ENCODE results near the gene SCYL2. TPM values are rescaled to one million over a fixed set of nuclear protein-coding genes. Genes with fewer than 3 reads are reported as not detected.

SCYL2 gene
- total RNA-seq, 5 donors from 2014 or later (not counting 1 experiment from before 2014, with no cell fraction given) = 33.1 to 43.4 (median 36.7) TPM

DNA sequence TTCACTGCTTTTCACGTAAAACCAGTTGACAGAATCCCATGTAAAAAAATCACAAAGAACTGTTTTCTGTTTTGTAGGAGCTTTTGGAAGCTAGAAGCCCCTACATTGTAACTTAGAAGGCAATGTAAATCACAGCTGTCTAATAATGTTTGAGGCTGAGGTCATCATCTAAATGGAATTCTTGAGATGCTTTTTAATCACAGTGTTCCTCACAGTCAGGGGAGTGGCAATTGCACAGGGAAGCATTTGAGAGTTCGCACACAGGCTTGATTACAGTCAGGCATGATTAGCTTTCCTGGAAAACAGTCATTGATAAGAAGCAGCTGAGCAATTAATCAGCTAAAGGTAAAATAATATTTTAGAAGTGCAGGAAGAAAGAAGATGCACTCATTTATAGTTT lies 92.8 kb downstream of the SCYL2 start:
- Histone ChIP-seq H3K9me3 (no peaks in the 10 kb centered on the region), H3K4me1 (ENCODE audit: control insufficient read depth in 1 of 2, extremely low read depth in 1 of 2, insufficient read depth in 2 of 2, low read length in 2 of 2) (no peaks in the 10 kb centered on the region), H3K27ac (ENCODE audit: low read length) (no peak overlapping the region), H3K36me3 (ENCODE audit: control insufficient read depth in 2 of 2, extremely low read depth in 1 of 2, insufficient read depth in 1 of 2, low read length in 1 of 2) (no peaks in the 10 kb centered on the region), H3K4me3 (ENCODE audit: control insufficient read depth in 1 of 2, extremely low read depth in 1 of 2, low read length in 1 of 2) (no peak overlapping the region), H3K27me3 (replicated peaks in 1 of 2; ENCODE audit: control insufficient read depth in 2 of 2, extremely low read depth in 1 of 2, insufficient read depth in 2 of 2, low read length in 1 of 2) (peaks cover 0 to 14% of the 10 kb centered on the region in 2 experiments)
- Mint-ChIP-seq H3K4me3 (no peak overlapping the region), H3K36me3 (no peaks in the 10 kb centered on the region), H3K9me3 (no peaks in the 10 kb centered on the region), H3K27ac (no peak overlapping the region), H3K27me3 (peaks cover 33 to 46% of the 10 kb centered on the region in 2 donors), H3K4me1 (no peaks in the 10 kb centered on the region)
- no CpG with 5 or more reads among the region's 2 CpGs for WGBS (ENCODE audit: insufficient coverage)
- no peak for ATAC-seq (replicated peaks in 1 of 4)
- no peak for DNase-seq
- ChIA-PET CTCF (no interaction called here), POLR2A (no interaction called here)

DNA sequence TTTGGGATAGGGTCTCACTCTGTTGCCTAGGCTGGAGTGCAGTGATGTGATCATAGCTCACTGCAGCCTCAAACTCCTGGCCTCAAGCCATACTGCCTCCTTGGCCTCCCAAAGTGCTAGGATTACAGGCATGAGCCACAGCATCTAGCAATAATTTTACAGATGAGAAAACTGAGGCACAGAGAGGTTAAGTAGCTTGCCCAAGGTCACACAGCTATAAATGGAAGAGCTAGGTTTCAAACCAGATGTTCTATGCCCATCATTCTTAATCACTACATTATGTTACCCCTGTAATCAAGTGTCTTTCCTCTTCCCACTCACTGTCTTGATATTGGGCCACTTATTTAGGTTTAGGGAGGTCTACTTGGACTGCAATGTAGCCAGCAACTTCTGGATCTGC lies 93.5 kb downstream of the SCYL2 start:
- Histone ChIP-seq H3K4me3 (ENCODE audit: control insufficient read depth in 1 of 2, extremely low read depth in 1 of 2, low read length in 1 of 2) (no peak overlapping the region), H3K27me3 (replicated peaks in 1 of 2; ENCODE audit: control insufficient read depth in 2 of 2, extremely low read depth in 1 of 2, insufficient read depth in 2 of 2, low read length in 1 of 2) (peaks cover 0 to 15% of the 10 kb centered on the region in 2 experiments), H3K4me1 (ENCODE audit: control insufficient read depth in 1 of 2, extremely low read depth in 1 of 2, insufficient read depth in 2 of 2, low read length in 2 of 2) (no peaks in the 10 kb centered on the region), H3K36me3 (ENCODE audit: control insufficient read depth in 2 of 2, extremely low read depth in 1 of 2, insufficient read depth in 1 of 2, low read length in 1 of 2) (no peaks in the 10 kb centered on the region), H3K9me3 (no peaks in the 10 kb centered on the region), H3K27ac (ENCODE audit: low read length) (no peak overlapping the region)
- Mint-ChIP-seq H3K27me3 (peaks cover 31 to 42% of the 10 kb centered on the region in 2 donors), H3K4me3 (no peak overlapping the region), H3K27ac (no peak overlapping the region), H3K36me3 (no peaks in the 10 kb centered on the region), H3K4me1 (no peaks in the 10 kb centered on the region), H3K9me3 (no peaks in the 10 kb centered on the region)
- ATAC-seq (replicated peaks in 1 of 4) (no peak), DNase-seq (no peak)
- CTCF ChIA-PET = no interaction called here
- POLR2A ChIA-PET = no interaction called here

- H3K9me3 ChIP-seq = no peaks in the 10 kb centered on the region
- no peak for DNase-seq
- CTCF ChIA-PET = no interaction called here
- no peak for ATAC-seq (replicated peaks in 1 of 4)
- peaks cover 0 to 8% of the 10 kb centered on the region in 2 experiments for H3K27me3 ChIP-seq (replicated peaks in 1 of 2; ENCODE audit: control insufficient read depth in 2 of 2, extremely low read depth in 1 of 2, insufficient read depth in 2 of 2, low read length in 1 of 2)
- Mint-ChIP-seq H3K9me3 (peaks cover 0 to under 1% (median 0%) of the 10 kb centered on the region in 3 donors), H3K27ac (no peak overlapping the region), H3K36me3 (no peaks in the 10 kb centered on the region), H3K27me3 (peaks cover 20 to 31% of the 10 kb centered on the region in 2 donors), H3K4me3 (no peak overlapping the region), H3K4me1 (no peaks in the 10 kb centered on the region)
- POLR2A ChIA-PET = interaction anchor here in 1 of 2 donors (0.5 kb wide), 1 partner anchor 156 kb away, joined by 3 read pairs; no protein-coding TSS in a partner anchor
- 79% methylated on average over 2 of the region's 4 CpGs for WGBS (ENCODE audit: insufficient coverage)
- H3K4me3 ChIP-seq (ENCODE audit: control insufficient read depth in 1 of 2, extremely low read depth in 1 of 2, low read length in 1 of 2) = no peak overlapping the region
- no peaks in the 10 kb centered on the region for H3K4me1 ChIP-seq (ENCODE audit: control insufficient read depth in 1 of 2, extremely low read depth in 1 of 2, insufficient read depth in 2 of 2, low read length in 2 of 2)
- no peaks in the 10 kb centered on the region for H3K36me3 ChIP-seq (ENCODE audit: control insufficient read depth in 2 of 2, extremely low read depth in 1 of 2, insufficient read depth in 1 of 2, low read length in 1 of 2)
- H3K27ac ChIP-seq (ENCODE audit: low read length) = no peak overlapping the region
These were observed 97.3 kb downstream of the SCYL2 start for GRCh38 chr12:100364324-100364723.

DNA sequence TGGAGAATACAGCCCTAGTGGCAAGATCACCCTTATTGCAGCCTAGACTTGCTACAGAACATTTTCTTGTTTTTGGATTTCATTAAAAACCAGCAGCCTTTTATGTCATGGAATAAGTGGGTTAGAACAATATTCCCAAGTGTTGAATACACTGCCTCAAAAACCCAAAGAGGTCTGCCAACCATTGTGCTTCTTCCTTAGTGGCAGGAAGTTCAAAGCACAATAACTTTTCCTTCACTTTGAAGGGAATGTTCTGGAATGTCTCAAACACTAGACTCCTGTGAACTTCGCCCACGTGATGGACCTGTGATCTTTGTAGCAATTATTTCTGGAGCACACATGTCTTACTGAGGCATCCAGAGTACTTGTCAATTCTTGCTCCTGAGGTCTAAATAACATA lies 98.4 kb downstream of the SCYL2 start:
- Mint-ChIP-seq H3K9me3 (peaks cover 0 to 5% (median 0%) of the 10 kb centered on the region in 3 donors), H3K27me3 (peaks cover 16 to 32% of the 10 kb centered on the region in 2 donors), H3K4me1 (no peaks in the 10 kb centered on the region), H3K27ac (no peak overlapping the region), H3K36me3 (no peaks in the 10 kb centered on the region), H3K4me3 (no peak overlapping the region)
- DNase-seq (no peak), ATAC-seq (replicated peaks in 1 of 4) (no peak)
- Histone ChIP-seq H3K27me3 (replicated peaks in 1 of 2; ENCODE audit: control insufficient read depth in 2 of 2, extremely low read depth in 1 of 2, insufficient read depth in 2 of 2, low read length in 1 of 2) (peaks cover 0 to 8% of the 10 kb centered on the region in 2 experiments), H3K27ac (ENCODE audit: low read length) (no peak overlapping the region), H3K36me3 (ENCODE audit: control insufficient read depth in 2 of 2, extremely low read depth in 1 of 2, insufficient read depth in 1 of 2, low read length in 1 of 2) (no peaks in the 10 kb centered on the region), H3K9me3 (no peaks in the 10 kb centered on the region), H3K4me3 (ENCODE audit: control insufficient read depth in 1 of 2, extremely low read depth in 1 of 2, low read length in 1 of 2) (no peak overlapping the region), H3K4me1 (ENCODE audit: control insufficient read depth in 1 of 2, extremely low read depth in 1 of 2, insufficient read depth in 2 of 2, low read length in 2 of 2) (no peaks in the 10 kb centered on the region)
- WGBS (ENCODE audit: insufficient coverage) = no CpG with 5 or more reads among the region's 2 CpGs
- ChIA-PET POLR2A (no interaction called here), CTCF (interaction anchor here in 1 of 2 donors (0.7 kb wide), 1 partner anchor 39 kb away, joined by 5 read pairs; no protein-coding TSS in a partner anchor)

DNA sequence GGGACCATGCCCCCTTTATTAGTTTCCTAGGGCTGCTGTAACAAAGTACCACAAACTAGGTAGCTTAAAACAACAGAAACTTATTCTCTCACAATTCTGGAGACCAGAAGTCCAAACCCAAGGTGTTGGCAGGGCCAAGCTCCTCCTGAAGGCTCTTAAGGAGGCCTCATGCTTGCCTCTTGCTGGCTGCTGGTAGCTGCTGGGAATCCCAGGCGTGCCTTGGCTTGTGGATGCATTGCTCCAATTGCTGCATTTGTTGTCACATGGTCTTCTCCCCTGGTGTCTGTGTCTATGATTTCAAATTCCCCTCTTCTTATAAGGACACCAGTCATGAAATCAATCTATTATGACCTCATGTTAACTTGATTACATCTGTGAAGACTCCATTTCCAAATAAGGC lies 101.1 kb downstream of the SCYL2 start:
- no peak for DNase-seq
- Mint-ChIP-seq H3K36me3 (no peaks in the 10 kb centered on the region), H3K4me3 (no peak overlapping the region), H3K27me3 (peaks cover 3 to 14% of the 10 kb centered on the region in 2 donors), H3K4me1 (no peaks in the 10 kb centered on the region), H3K9me3 (peaks cover 0 to 5% (median 0%) of the 10 kb centered on the region in 3 donors), H3K27ac (no peak overlapping the region)
- ChIA-PET CTCF (no interaction called here), POLR2A (interaction anchor here in 1 of 2 donors (0.5 kb wide), 1 partner anchor 39 kb away, joined by 3 read pairs; no protein-coding TSS in a partner anchor)
- peaks cover 0 to 4% of the 10 kb centered on the region in 2 experiments for H3K27me3 ChIP-seq (replicated peaks in 1 of 2; ENCODE audit: control insufficient read depth in 2 of 2, extremely low read depth in 1 of 2, insufficient read depth in 2 of 2, low read length in 1 of 2)
- no peak for ATAC-seq (replicated peaks in 1 of 4)
- H3K36me3 ChIP-seq (ENCODE audit: control insufficient read depth in 2 of 2, extremely low read depth in 1 of 2, insufficient read depth in 1 of 2, low read length in 1 of 2) = no peaks in the 10 kb centered on the region
- no peak overlapping the region for H3K4me3 ChIP-seq (ENCODE audit: control insufficient read depth in 1 of 2, extremely low read depth in 1 of 2, low read length in 1 of 2)
- WGBS (ENCODE audit: insufficient coverage) = no CpG with 5 or more reads among the region's 1 CpG
- no peak overlapping the region for H3K27ac ChIP-seq (ENCODE audit: low read length)
- H3K4me1 ChIP-seq (ENCODE audit: control insufficient read depth in 1 of 2, extremely low read depth in 1 of 2, insufficient read depth in 2 of 2, low read length in 2 of 2) = no peaks in the 10 kb centered on the region
- no peaks in the 10 kb centered on the region for H3K9me3 ChIP-seq

DNA sequence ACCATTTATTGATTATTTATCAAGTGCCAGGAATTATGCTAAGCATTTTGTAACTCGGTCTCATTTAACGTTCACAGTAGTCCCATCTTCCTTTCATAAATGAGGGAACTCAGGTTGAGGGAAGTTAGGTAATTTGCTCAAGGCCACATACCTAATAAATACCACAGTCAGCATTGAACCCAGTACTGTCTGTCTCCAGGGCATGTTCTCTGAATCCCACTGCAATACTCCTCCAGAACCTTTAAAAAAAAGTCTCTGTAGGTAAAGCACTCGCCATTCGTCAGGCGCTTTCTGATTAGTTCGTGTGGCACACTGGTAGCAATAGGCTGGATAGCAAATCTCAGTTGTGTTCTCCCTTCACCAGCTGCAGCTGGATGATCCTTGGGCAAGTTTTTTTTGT lies 104.2 kb downstream of the SCYL2 start:
- no peaks in the 10 kb centered on the region for H3K36me3 Mint-ChIP-seq
- Histone ChIP-seq H3K36me3 (ENCODE audit: control insufficient read depth in 2 of 2, extremely low read depth in 1 of 2, insufficient read depth in 1 of 2, low read length in 1 of 2) (no peaks in the 10 kb centered on the region), H3K9me3 (no peaks in the 10 kb centered on the region), H3K27me3 (replicated peaks in 1 of 2; ENCODE audit: control insufficient read depth in 2 of 2, extremely low read depth in 1 of 2, insufficient read depth in 2 of 2, low read length in 1 of 2) (peaks cover 0 to 3% of the 10 kb centered on the region in 2 experiments), H3K4me3 (ENCODE audit: control insufficient read depth in 1 of 2, extremely low read depth in 1 of 2, low read length in 1 of 2) (no peak overlapping the region), H3K27ac (ENCODE audit: low read length) (no peak overlapping the region), H3K4me1 (ENCODE audit: control insufficient read depth in 1 of 2, extremely low read depth in 1 of 2, insufficient read depth in 2 of 2, low read length in 2 of 2) (no peaks in the 10 kb centered on the region)
- no peak overlapping the region for H3K27ac Mint-ChIP-seq
- peaks cover 0 to 5% (median 0%) of the 10 kb centered on the region in 3 donors for H3K9me3 Mint-ChIP-seq
- ChIA-PET CTCF (no interaction called here), POLR2A (no interaction called here)
- no peak overlapping the region for H3K4me3 Mint-ChIP-seq
- H3K27me3 Mint-ChIP-seq = peaks cover 0 to 17% of the 10 kb centered on the region in 2 donors
- H3K4me1 Mint-ChIP-seq = no peaks in the 10 kb centered on the region
- ATAC-seq (replicated peaks in 1 of 4) (no peak), DNase-seq (no peak)
- WGBS (ENCODE audit: insufficient coverage) = 93% methylated on average over 4 of the region's 6 CpGs

Data from T-cell (primary cell).